Tibial nerve (tissue), 4 donors: ENCODE data around the gene KMT2B.

Source experiments
- CTCF ChIP-seq, 5 experiments: fragments of 200-600 bp in 3 of 5; fragments of 450-650 bp in 2 of 5; sonication (generic) in 3 of 5; IDR thresholded peaks; one replicate each; pipeline ENCODE4 v1.5.1; 2016 to 2019; ENCODE audit warnings: antibody characterized with exemption in 5 of 5, mild to moderate bottlenecking in 3 of 5, moderate library complexity in 2 of 5
- EP300 ChIP-seq, 2 donors: sonication (generic); formaldehyde crosslinking; IDR thresholded peaks; one replicate each; pipeline ENCODE4 v1.6.1; 2017; ENCODE audit warnings: antibody characterized with exemption in 2 of 2, mild to moderate bottlenecking in 1 of 2

GRCh38 chr19:35744430-35745327 lies 26.9 kb downstream of the KMT2B start:
- TF ChIP-seq CTCF (IDR thresholded peaks at IDR 0.05) (peak; percentile 28 to 53 (median 53)), EP300 (IDR thresholded peaks at IDR 0.05) (no peak)
